ENCODE data around the gene LRRC28.
"Not testable (repeated sequence)": the region's sequence is repeated elsewhere in the genome, so short reads cannot be mapped to it uniquely, and the experiment has no call there.

Gene LRRC28

DNA sequence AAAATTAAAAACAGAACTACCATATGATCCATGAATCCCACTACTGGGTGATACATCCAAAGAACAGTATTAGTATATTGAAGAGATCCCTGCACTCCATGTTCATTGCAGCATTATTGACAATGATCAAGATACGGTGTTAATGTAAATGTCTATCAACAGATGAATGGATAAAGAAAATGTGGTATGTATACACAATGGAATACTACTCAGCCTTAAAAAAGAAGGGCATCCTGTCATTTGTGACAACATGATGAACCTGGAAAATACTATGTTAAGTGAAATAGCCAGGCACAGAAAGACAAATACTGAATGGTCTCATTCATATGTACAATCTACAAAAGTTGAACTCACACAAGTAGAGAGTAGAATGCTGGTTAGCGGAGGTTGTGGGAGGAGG is 18.5 kb upstream of the LRRC28 start:
- TF ChIP-seq, protein P1, sequence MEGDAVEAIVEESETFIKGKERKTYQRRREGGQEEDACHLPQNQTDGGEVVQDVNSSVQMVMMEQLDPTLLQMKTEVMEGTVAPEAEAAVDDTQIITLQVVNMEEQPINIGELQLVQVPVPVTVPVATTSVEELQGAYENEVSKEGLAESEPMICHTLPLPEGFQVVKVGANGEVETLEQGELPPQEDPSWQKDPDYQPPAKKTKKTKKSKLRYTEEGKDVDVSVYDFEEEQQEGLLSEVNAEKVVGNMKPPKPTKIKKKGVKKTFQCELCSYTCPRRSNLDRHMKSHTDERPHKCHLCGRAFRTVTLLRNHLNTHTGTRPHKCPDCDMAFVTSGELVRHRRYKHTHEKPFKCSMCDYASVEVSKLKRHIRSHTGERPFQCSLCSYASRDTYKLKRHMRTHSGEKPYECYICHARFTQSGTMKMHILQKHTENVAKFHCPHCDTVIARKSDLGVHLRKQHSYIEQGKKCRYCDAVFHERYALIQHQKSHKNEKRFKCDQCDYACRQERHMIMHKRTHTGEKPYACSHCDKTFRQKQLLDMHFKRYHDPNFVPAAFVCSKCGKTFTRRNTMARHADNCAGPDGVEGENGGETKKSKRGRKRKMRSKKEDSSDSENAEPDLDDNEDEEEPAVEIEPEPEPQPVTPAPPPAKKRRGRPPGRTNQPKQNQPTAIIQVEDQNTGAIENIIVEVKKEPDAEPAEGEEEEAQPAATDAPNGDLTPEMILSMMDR (IDR thresholded peaks at IDR 0.05; ENCODE audit: insufficient read depth, low read depth, low read length, missing control alignments), result no peak

DNA sequence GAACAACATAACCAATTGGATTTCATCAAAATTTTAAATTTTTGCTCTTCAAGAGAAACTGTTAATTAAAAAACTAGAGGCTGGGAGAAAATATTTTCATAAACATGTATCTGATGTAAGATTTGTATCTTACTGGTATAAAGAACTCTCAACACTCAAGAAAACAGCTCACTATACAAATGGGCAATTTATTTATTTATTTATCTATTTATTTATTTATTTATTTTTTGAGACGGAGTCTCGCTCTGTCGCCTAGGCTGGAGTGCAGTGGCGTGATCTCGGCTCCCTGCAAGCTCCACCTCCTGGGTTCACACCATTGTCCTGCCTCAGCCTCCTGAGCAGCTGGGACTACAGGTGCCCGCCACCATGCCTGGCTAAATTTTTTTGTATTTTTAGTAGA is 17.1 kb upstream of the LRRC28 start:
- DNase-seq (ENCODE audit: low read depth); H3K4me3 ChIP-seq (ENCODE audit: low read length): not testable (repeated sequence)

More for the DNA sequence above, 18.5 kb upstream of the LRRC28 start:
- DNase-seq (ENCODE audit: low read depth), result no peak
- H3K4me3 ChIP-seq (ENCODE audit: low read length), result no peak overlapping the region

DNA sequence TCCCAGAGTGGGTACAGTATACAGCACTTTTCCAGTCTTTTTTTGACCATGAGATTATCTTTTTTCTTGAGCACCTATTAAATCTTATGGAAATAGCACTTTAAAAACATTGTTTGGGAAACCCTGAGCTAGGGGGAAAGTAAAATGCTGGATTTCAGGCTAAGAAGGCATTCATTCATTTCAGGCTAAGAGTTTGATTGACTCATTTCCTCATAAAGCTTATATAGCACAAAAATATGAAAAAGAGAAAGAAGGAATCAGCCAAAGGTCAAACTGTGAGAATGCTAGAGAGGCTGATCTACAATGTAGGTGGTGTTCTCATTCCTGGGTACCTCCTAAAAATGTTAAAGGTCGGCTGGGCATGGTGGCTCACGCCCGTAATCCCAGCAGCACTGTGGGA is 12.4 kb upstream of the LRRC28 start:
- H3K4me3 ChIP-seq (ENCODE audit: low read length), result no peak overlapping the region
- TF ChIP-seq, protein P1 (IDR thresholded peaks at IDR 0.05; ENCODE audit: insufficient read depth, low read depth, low read length, missing control alignments), result no peak
- no peak for DNase-seq (ENCODE audit: low read depth)

DNA sequence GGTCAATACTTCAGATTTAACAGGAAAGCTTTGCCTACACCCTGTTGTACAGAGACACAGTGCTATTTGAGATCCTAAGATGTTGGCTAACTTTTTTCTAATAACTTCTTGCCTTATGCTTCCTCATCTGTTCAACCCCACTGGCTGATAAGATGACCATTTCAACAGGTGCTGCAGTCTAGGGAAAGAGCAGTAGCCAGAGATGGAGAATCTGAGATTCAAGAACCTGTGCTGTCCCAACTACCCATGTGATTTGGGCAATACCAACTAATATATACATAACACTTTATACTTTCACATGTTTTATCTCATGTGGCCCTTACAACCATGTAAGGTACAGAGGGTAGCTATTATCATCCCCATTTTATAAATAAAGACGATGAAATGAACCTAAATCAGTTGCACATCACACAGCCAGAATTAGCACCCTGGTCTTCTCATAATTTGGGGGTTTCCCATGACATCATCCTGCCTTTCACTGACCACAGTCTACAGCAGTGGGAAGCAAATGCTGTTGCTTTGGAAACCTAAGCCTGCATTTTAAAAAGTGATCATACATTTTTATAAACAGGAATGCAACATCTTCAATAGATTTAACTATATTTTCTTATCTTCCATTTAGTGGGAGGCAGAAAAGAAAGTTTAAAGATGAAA is 11.6 kb upstream of the LRRC28 start:
- TF ChIP-seq, protein P1 (IDR thresholded peaks at IDR 0.05; ENCODE audit: insufficient read depth, low read depth, low read length, missing control alignments), result no peak
- no peak for DNase-seq (ENCODE audit: low read depth)
- no peak overlapping the region for H3K4me3 ChIP-seq (ENCODE audit: low read length)

DNA sequence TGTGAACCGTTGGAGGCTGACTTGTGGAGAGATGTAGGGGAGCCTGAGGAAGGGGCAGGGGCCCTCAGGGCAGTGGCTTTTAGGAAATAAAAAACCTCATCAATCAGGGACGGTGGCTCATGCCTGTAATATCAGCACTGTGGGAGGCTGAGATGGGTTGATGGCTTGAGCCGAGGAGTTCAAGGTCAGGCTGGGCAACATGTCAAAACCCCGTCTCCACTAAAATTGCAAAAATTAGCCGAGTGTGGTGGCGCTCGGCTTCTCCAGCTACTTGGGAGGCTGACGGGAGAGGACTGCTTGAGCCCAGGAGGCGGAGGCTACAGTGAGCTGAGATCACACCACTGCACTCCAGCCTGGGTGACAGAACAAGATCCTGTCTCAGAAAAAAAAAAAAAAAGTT is 9.5 kb upstream of the LRRC28 start:
- TF ChIP-seq, protein P1 (IDR thresholded peaks at IDR 0.05; ENCODE audit: insufficient read depth, low read depth, low read length, missing control alignments), result no peak

DNA sequence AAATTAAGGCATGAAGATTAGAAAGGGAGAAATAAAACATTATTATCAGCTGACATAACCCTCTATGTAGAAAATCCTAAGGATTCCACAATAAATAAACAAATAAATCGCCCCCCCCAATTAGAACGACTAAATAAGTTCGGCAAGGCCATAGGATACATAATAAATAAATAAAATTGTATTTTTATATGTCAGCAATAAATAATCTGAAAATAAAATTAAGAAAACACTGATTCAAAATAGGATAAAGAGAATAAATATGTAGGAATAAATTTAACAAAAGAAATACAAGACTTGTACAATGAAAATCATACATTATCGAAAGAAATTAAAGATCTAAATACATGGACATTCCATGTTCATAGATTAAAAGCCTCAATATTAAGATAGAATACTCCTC is 7.0 kb upstream of the LRRC28 start:
- DNase-seq (ENCODE audit: low read depth), result no peak
- TF ChIP-seq, protein P1 (IDR thresholded peaks at IDR 0.05; ENCODE audit: insufficient read depth, low read depth, low read length, missing control alignments), result no peak
- H3K4me3 ChIP-seq (ENCODE audit: low read length), result no peak overlapping the region

More for the DNA sequence above, 9.5 kb upstream of the LRRC28 start:
- no peak for DNase-seq (ENCODE audit: low read depth)
- H3K4me3 ChIP-seq (ENCODE audit: low read length), result no peak overlapping the region

DNA sequence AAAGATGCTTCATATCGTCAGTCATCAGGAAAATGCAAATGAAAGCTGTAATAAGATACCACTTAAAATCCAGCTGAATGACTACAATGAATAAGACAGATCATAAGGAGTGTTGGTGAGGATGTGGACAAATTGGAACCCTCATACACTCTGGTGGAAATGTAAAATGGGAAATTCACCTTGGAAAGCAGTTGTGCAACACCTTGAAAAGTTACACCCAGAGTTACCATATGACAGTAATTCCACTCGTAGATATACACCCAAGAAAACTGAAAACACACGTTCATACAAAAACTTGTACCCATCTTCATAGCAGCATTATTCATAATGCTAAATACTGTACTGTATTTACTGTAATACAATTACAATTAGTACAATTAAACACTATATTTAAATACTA is 4.2 kb upstream of the LRRC28 start:
- no peak overlapping the region for H3K4me3 ChIP-seq (ENCODE audit: low read length)

More for the DNA sequence above, 4.2 kb upstream of the LRRC28 start:
- no peak for DNase-seq (ENCODE audit: low read depth)
- TF ChIP-seq, protein P1 (IDR thresholded peaks at IDR 0.05; ENCODE audit: insufficient read depth, low read depth, low read length, missing control alignments), result no peak

All from epithelial cell of esophagus (primary cell).